Duodenal mucosa (tissue), 2 donors: ENCODE data around the gene KAT8.
A peak's percentile ranks its signal among the peaks of the same experiment; 100 is the strongest.
"Not testable (repeated sequence)": the region's sequence is repeated elsewhere in the genome, so short reads cannot be mapped to it uniquely, and the experiment has no call there.

Experiments used
- H3K27ac ChIP-seq: one replicate; pipeline ENCODE4 v1.7.0; 2013; ENCODE audit warnings: low read depth, low read length
- H3K27me3 ChIP-seq, 2 donors: one replicate each; pipeline ENCODE4 v1.7.0; 2013; ENCODE audit warnings: low read length in 2 of 2, control low read depth in 1 of 2; ENCODE audit not compliant: insufficient read depth in 2 of 2, control insufficient read depth in 1 of 2
- H3K36me3 ChIP-seq, 2 donors: one replicate each; pipeline ENCODE4 v1.7.0; 2013; ENCODE audit warnings: low read length in 2 of 2, control low read depth in 1 of 2; ENCODE audit not compliant: insufficient read depth in 2 of 2, control insufficient read depth in 1 of 2
- H3K4me1 ChIP-seq, 2 donors: one replicate each; pipeline ENCODE4 v1.7.0; 2013; ENCODE audit warnings: low read length in 2 of 2, control low read depth in 1 of 2; ENCODE audit not compliant: insufficient read depth in 2 of 2, control insufficient read depth in 1 of 2
- H3K4me3 ChIP-seq, 2 donors: one replicate each; pipeline ENCODE4 v1.7.0; 2013; ENCODE audit warnings: low read length in 2 of 2, low read depth in 1 of 2
- H3K9ac ChIP-seq, 2 donors: one replicate each; pipeline ENCODE4 v1.7.0; 2013; ENCODE audit warnings: low read length in 2 of 2, low read depth in 1 of 2
- H3K9me3 ChIP-seq, 2 donors: one replicate each; pipeline ENCODE4 v1.7.0; 2013; ENCODE audit warnings: low read length in 2 of 2, control low read depth in 1 of 2; ENCODE audit not compliant: control insufficient read depth in 1 of 2

The KAT8 gene

DNA sequence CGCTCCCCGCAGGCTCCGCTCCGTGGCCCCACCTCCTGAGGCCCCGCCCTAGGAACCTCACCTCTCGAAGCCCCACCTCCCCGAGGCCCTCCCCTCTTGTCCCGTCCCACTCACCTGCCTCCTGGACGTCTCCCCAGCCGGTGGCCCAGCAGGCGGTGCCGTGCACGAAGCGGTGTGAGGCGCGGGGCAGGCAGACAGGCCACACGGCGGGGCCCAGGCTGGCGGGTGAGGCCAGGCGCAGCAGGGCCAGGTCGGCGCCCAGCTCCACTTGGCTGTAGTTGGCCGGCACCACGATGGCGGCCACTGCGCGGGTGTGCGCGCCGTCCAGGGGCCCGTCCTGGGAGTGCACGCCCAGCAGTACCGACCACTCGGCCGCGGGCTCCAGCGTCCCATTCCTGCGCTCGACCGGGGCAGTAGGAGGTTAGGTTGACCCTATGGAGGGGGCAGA is 30.8 kb downstream of the KAT8 start:
- Histone ChIP-seq H3K36me3 (no peaks in the 10 kb centered on the region), H3K27ac (no peak overlapping the region), H3K9me3 (no peaks in the 10 kb centered on the region), H3K4me3 (peak overlapping the region; percentile 4 to 28), H3K27me3 (peaks cover 0 to 6% of the 10 kb centered on the region in 2 donors), H3K9ac (no peak overlapping the region), H3K4me1 (peaks cover 3 to 5% of the 10 kb centered on the region in 2 donors)

DNA sequence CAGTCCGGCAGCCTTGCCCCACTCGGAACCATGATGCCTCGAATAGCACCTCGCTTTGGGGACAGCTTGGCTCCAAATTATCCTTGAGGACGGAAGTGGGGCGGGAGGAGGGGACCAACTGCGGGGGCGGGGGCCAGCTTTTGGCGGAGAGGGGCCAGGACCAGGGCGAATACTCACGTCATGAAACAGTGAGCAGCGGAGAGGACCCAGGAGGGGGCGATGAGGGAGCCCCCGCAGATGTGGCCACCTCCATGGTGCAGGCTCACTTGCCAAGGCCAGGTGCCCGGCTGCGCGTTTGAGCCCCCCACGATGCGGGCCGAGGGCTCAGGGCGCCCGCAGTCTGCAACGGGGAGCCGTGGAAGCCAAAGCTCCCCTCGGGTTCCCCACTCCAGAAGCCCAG is 31.4 kb downstream of the KAT8 start:
- peaks cover 3 to 5% of the 10 kb centered on the region in 2 donors for H3K4me1 ChIP-seq
- no peak overlapping the region for H3K27ac ChIP-seq
- no peaks in the 10 kb centered on the region for H3K36me3 ChIP-seq
- H3K9me3 ChIP-seq = no peaks in the 10 kb centered on the region
- peaks cover 0 to 6% of the 10 kb centered on the region in 2 donors for H3K27me3 ChIP-seq
- no peak overlapping the region for H3K4me3 ChIP-seq
- H3K9ac ChIP-seq = no peak overlapping the region

DNA sequence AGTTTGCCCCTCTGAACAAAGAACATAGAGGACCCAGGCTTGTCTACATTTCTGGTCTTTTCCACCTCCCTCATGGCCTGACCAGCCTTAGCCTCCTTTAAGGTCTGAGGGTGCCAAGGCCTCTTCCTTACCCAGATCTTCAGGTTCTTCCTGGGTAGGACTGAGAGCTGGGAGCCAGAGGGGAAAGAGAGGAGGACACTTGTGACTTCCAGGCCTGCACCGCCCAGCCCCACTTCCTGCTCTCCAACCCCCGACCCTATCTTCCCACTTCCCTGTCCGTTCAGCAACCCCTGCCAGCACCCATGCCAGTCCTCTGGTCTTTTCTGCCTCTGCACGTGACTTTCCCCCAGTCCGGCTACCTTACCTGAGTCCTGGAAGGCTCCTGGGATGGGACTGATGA is 31.9 kb downstream of the KAT8 start:
- Histone ChIP-seq H3K9me3 (no peaks in the 10 kb centered on the region), H3K4me1 (peaks cover 3 to 5% of the 10 kb centered on the region in 2 donors), H3K27ac (no peak overlapping the region), H3K4me3 (no peak overlapping the region), H3K9ac (no peak overlapping the region), H3K36me3 (no peaks in the 10 kb centered on the region), H3K27me3 (peaks cover 0 to 6% of the 10 kb centered on the region in 2 donors)

DNA sequence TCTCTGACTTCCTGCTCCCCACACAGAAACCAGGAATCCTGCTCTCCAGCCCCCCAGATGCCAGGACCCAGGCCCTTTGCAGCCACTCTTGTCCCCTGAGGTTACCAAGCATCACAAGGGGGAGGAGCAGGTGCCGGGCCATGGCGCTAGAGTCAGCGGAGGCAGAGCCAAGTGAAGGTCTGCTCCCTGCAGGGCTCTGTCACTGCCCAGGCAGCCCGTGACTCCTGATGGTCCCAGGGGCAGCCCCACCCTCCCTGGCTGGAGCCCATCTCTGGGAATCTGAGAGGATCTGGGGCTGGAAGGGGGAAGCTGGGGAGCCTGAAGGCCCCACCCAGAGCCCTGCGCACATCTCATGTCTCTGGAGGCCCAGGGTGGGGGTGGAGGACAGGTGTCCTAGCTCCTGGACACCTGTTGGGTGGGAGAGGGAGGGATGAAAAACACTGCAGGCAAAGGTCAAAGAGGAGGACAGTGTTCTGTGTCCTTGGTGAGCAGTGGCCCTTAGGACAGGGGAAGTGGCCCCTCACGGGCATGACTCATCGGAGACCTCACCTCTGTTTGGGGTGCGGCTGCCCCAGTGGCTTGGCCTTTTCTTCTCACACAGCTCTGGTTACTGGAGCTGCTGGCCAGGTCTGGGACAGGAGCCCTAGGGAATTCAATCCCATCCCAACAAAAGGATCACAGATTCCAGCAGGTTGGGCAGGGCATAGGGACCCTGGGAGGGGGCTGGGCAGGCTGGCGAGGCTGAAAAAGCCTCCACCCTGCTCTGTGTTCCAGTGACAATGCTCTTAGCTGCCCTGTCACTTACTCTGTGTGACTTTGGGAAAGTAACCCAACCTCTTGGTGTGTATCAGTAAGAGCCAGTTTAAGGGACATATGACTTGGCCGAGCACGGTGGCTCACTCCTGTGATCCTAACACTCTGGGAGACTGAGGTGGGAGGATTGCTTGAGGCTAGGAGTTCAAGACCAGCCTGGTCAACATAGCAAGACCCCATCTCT is 32.7 kb downstream of the KAT8 start, which contains the start of gene PRSS36:
PRSS36 (minus strand) TSS at position 173 of the 997 bp plus-strand sequence; CDS start at position 142, 31 bp downstream.
- H3K27me3 ChIP-seq = peaks cover 0 to 6% of the 10 kb centered on the region in 2 donors
- no peaks in the 10 kb centered on the region for H3K36me3 ChIP-seq
- H3K9me3 ChIP-seq = no peaks in the 10 kb centered on the region
- H3K27ac ChIP-seq = no peak within 1 kb of the TSS
- H3K9ac ChIP-seq = no peak within 1 kb of the TSS
- no peak within 1 kb of the TSS for H3K4me3 ChIP-seq
- H3K4me1 ChIP-seq = peaks cover 3 to 5% of the 10 kb centered on the region in 2 donors

DNA sequence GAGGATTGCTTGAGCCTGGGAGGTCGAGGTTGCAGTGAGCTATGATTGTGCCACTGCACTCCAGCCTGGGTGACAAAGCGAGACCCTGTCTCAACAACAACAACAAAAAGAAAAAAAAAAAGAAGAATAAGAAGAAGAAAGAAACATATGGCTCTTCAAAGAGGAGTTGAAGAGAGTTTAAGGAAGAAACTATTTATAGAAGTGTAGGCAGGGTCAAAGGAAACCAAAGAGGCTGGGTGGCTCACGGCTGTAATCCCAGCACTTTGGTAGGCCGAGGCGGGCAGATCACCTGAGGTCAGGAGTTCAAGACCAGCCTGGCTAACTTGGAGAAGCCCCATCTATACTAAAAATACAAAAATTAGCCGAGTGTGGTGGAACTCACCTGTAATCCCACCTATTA is 33.5 kb downstream of the KAT8 start:
- H3K4me3 ChIP-seq, H3K9me3 ChIP-seq, H3K9ac ChIP-seq, H3K27ac ChIP-seq, H3K27me3 ChIP-seq, H3K36me3 ChIP-seq, H3K4me1 ChIP-seq: not testable (repeated sequence)

DNA sequence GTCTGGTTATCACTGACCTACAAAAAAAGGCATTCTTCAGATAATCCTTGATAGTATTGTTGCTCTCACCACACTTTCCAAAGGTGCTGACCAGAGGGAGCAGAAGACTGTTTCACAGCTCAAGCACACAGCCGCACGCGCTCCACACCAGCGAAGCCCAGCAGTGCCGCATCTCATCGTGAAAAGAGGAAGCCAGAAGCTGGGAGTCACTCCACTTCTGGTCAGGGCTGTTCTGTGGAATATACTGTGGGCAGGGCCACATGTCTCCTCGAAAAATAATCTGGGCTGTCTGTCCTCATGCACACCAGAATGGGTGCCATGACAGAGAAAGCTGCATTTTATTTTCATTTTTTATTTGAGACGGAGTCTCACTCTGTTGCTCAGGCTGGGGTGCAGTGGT is 39.7 kb downstream of the KAT8 start:
- no peaks in the 10 kb centered on the region for H3K9me3 ChIP-seq
- H3K27ac ChIP-seq = no peak overlapping the region
- H3K27me3 ChIP-seq = no peaks in the 10 kb centered on the region
- no peaks in the 10 kb centered on the region for H3K4me1 ChIP-seq
- H3K9ac ChIP-seq = no peak overlapping the region
- H3K36me3 ChIP-seq = no peaks in the 10 kb centered on the region
- H3K4me3 ChIP-seq = no peak overlapping the region

DNA sequence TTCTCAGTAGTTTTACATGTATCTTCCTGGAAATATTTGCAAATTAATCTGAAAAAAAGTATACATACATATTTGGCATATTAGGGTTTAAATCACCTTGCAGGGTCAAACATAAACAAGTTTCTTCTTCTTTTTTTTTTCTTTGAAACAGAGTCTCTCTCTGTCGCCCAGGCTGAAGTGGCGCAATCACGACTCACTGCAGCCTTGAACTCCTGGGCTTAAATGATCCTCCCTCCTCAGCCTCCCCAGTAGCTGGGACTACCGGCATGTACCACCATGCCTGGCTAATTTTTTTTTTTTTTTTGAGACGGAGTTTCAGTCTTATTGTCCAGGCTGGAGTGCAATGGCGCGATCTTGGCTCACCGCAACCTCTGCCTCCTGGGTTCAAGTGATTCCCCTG is 49.9 kb downstream of the KAT8 start:
- Histone ChIP-seq H3K9me3 (no peaks in the 10 kb centered on the region), H3K27ac (no peak overlapping the region), H3K36me3 (no peaks in the 10 kb centered on the region), H3K27me3 (no peaks in the 10 kb centered on the region), H3K4me1 (peaks cover 0 to 5% of the 10 kb centered on the region in 2 donors), H3K9ac (no peak overlapping the region), H3K4me3 (no peak overlapping the region)

DNA sequence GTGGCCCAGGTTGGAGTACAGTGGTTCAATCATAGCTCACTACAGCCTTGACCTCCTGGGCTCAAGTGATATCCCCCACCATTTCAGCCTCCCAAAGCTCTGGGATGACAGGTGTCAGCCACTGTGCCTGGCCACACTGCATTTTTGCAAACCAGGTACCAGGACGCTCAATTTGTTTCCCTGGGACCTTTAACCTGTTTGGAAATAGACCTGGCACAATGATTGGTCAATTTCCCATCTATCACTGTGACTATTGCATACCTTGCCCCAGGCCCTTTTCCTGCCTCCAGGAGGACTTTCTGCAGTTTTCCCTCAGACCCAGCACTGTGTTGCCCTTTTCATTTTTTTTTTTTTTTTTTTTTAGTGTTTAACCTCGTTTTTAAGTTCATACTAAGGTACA is 51.4 kb downstream of the KAT8 start:
- no peaks in the 10 kb centered on the region for H3K36me3 ChIP-seq
- no peak overlapping the region for H3K27ac ChIP-seq
- H3K9me3 ChIP-seq = no peaks in the 10 kb centered on the region
- peaks cover 0 to 5% of the 10 kb centered on the region in 2 donors for H3K4me1 ChIP-seq
- H3K4me3 ChIP-seq = no peak overlapping the region
- no peak overlapping the region for H3K9ac ChIP-seq
- no peaks in the 10 kb centered on the region for H3K27me3 ChIP-seq

DNA sequence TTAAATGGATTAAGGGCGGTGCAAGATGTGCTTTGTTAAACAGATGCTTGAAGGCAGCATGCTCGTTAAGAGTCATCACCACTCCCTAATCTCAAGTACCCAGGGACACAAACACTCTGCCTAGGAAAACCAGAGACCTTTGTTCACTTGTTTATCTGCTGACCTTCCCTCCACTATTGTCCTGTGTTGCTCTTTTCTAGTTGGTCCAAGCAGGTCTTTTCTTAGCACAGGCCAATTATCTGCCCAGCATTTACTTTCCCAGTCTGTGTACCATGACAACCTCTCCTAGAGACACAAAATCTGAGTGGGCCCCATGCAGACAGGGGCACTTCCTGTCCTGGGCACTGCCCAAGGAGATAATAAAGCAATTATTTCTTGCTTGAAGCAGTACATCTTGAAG is 52.6 kb downstream of the KAT8 start:
- not testable (repeated sequence) for H3K27me3 ChIP-seq, H3K4me3 ChIP-seq, H3K9me3 ChIP-seq, H3K9ac ChIP-seq, H3K36me3 ChIP-seq, H3K27ac ChIP-seq, H3K4me1 ChIP-seq

DNA sequence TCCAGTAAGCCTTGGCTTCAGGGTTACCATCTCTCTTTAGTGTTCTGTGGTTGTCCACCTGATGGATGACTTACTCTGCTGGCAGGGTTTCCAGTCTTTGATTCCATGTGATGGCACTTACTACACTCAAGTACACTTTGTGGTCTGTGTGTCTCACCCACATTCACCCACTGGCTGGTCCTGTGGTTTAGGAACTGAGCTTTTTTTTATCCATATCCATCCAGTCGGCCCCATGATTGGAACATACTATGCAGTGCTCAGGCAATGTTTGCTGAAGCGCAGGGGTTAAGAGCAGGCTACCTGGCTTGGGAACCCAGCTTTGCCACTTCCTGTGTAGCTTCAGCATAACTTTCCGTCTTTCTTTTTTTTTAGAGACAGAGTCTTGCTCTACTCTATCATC is 59.7 kb downstream of the KAT8 start:
- no peak overlapping the region for H3K4me3 ChIP-seq
- no peak overlapping the region for H3K9ac ChIP-seq
- peaks cover 13 to 19% of the 10 kb centered on the region in 2 donors for H3K4me1 ChIP-seq
- H3K36me3 ChIP-seq = no peaks in the 10 kb centered on the region
- H3K27ac ChIP-seq = no peak overlapping the region
- no peaks in the 10 kb centered on the region for H3K9me3 ChIP-seq
- no peaks in the 10 kb centered on the region for H3K27me3 ChIP-seq
